IPS-18c (cell line): ENCODE measurements around the gene BTBD1.
"Not testable (repeated sequence)": the region's sequence is repeated elsewhere in the genome, so short reads cannot be mapped to it uniquely, and the experiment has no call there.

Experiments used
- H3K4me3 ChIP-seq: 2 replicates; pipeline ENCODE4 v1.7.0; 2013; ENCODE audit warnings: low read depth, mild to moderate bottlenecking, low read length, moderate library complexity; ENCODE audit not compliant: insufficient read depth
- H3K9me3 ChIP-seq: one replicate; pipeline ENCODE4 v1.6.1; 2013; ENCODE audit warnings: mild to moderate bottlenecking, low read length, moderate library complexity; ENCODE audit not compliant: control insufficient read depth, insufficient read depth

The BTBD1 gene

DNA sequence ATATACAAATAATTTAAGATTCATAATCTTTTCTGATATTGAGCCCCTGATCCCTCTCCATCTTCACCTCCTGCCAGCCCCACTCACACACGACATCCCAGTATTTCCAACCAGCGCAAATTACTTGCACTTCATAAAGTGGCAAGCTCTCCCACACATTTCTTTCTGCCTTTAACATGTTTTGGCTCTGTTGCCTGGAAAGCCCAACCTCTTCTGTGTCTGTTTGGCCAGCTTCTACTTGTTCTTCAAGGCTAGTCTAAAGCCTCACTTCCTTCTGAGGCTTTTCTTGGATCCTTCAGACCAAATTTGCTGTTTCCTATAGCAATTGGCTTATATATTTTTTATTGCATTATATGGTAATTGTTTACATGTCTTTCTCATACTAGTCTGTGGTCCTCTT, 35.3 kb upstream of the BTBD1 start:
- no peaks in the 10 kb centered on the region for H3K9me3 ChIP-seq
- no peak overlapping the region for H3K4me3 ChIP-seq

DNA sequence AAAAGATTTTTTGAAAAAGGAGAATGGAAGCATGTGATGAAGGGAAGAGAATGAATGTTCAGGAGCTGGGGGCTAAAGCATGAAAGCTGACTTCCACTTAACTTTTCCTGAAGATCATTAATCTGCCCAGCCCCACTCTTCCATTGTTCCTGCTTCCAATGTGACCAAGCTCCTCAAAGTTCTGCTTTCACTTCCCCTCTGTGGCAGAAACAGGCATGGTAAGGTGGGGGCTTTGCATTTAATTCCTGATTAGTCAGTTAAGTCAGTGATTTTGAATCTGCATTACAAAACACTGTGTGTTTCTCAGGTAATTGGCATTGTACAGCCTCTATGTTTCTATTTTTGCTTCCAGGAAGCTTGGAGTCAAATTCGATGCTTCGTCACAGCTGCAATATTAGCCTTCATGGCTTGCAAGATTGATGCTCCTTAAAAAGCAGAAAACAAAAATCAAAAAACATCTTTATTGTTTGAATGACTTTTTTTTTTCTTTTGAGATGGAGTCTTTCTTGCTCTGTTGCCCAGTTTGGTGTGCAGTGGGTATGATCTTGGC, 33.1 kb upstream of the BTBD1 start:
- Histone ChIP-seq H3K9me3 (no peaks in the 10 kb centered on the region), H3K4me3 (no peak overlapping the region)

DNA sequence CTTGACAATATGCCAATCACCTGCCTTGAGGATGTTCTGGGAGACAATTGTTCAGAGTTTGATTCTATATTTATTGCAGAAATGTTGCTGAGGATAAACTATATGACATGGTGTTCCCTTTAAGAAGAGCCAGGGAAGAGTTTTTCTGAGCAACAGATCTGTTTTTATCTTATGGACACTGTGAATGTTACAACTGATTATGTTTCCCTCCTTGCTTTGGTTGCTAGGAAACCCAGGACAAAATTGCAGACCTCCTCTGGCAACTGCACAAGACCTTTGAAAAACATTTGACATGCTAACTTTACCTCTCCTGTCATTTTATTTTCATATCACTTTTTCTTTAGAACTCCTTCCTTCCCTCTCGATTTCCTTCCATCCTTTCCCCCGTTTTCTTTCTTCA, 32.2 kb upstream of the BTBD1 start:
- Histone ChIP-seq H3K4me3 (no peak overlapping the region), H3K9me3 (no peaks in the 10 kb centered on the region)

DNA sequence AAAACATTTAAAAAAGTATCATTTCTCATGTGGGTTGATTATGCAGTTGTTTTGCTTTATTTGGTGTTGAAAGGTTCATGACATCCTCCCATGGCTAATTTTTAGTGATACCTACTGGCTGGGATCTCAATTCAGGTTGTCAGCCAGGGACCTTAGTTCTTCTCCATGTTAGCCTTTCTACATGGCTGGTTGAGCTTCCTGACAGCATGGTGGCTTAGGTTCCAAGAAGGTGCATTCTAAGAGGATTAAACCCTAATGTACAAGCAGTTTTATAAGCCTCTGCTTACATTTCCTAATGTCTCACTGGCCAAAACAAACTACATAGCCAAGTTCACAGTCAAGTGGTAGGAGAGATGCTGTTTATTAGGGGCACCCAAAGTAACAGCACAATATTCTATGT, 31.0 kb upstream of the BTBD1 start:
- H3K9me3 ChIP-seq = no peaks in the 10 kb centered on the region
- H3K4me3 ChIP-seq = no peak overlapping the region

DNA sequence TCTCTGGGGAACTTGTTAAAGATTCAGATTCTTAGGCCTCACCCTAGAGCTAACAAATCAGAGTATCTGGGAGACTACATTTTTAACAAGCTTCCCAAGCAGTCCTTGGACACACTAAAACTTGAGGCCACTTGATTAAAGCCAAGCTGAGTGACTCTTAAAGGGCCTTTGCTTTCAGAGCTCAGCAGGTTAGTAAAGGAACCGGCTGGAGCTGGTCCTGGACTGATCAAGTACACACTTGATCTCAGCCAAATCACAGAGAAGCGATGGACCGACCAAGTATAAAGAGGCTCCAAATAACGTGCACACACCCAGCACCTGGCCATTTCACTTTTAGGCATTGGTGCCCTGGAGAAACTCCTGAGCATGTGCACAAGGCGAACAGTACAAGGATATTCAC, 27.5 kb upstream of the BTBD1 start:
- peaks cover 2% of the 10 kb centered on the region for H3K9me3 ChIP-seq

DNA sequence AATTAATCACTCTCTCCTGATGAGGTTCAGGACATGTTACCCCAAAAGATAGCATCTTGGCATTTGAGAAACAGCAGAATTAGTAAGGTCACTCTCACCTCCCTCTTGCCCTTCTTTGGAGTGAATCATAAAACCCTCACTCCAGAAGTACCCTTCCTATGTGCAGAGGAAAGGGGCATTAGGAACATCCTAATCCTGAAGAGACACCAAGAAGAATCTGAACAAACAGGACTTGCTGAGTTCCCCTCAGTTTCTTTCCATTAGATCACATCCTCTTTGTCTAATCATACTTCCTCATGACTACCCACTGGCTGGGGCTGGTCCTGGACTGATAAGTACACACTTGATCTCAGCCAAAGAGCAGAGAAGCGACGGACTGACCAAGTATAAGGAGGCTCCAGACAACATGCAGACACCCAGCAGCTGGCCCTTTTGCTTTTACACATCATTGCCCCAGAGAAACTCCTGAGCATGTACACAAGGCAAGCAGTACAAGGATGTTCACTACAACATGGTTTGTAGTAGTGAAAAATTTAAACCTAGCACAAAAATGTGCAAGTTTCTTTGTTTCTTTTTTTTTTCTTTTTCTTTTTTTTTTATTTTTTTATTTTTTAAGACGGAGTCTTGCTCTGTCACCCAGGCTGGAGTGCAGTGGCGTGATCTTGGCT, 25.4 kb upstream of the BTBD1 start:
- peaks cover 4% of the 10 kb centered on the region for H3K9me3 ChIP-seq
- no peak overlapping the region for H3K4me3 ChIP-seq

More for the DNA sequence above, 27.5 kb upstream of the BTBD1 start:
- no peak overlapping the region for H3K4me3 ChIP-seq

DNA sequence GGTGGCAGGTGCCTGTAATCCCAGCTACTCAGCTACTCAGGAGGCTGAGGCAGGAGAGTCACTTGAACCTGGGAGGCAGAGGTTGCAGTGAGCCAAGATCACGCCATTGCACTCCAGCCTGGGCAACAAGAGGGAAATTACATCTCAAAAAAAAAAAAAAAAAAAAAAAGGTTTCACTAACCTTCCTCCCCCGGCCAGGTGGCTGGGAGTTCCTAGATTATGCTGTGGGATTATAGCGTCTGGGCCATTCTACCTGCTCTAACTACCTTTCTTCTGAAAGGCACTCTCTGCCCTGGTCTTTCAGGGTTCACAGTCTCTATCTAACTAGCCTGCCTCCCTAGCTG, 24.9 kb upstream of the BTBD1 start:
- not testable (repeated sequence) for H3K4me3 ChIP-seq, H3K9me3 ChIP-seq

DNA sequence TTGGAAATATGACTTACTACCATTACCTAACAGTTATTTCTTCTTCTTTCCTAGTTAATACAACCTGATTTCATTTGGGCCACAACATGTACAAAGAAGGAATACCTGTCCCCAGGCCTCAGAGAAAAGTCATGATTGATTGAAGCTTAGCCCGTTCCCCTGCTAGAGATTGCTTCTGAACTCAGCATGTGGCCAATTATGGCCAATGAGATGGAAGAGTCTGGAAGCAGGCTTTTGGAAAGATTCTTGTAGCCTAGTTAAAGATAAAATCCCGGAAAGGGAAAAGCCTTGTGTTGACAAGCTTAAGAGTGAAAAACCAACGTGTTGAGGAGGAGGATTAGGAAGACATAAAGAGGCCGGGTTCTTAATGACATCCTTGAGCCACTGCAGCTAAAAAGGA, 23.4 kb upstream of the BTBD1 start:
- no peak overlapping the region for H3K4me3 ChIP-seq

DNA sequence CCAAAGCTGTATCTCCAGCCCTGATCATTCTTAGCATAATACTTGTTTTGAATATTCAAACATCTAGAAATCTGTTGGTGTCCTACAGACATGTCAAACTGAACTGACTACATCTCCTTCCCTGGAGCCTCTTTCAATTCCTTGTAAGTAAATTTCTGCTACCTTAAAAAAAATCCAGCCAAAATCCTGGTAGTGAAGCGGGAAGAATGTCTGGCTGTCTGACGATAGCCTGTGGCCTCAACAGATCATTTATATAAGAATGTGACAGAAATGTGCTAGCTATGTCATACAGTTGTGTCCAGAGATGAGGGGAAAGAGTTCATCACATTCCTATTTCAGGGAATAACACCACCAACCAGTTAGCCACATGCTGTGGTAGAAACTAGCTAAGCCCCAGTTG, 21.8 kb upstream of the BTBD1 start:
- Histone ChIP-seq H3K9me3 (peaks cover 4% of the 10 kb centered on the region), H3K4me3 (no peak overlapping the region)

More for the DNA sequence above, 23.4 kb upstream of the BTBD1 start:
- H3K9me3 ChIP-seq = peaks cover 4% of the 10 kb centered on the region

DNA sequence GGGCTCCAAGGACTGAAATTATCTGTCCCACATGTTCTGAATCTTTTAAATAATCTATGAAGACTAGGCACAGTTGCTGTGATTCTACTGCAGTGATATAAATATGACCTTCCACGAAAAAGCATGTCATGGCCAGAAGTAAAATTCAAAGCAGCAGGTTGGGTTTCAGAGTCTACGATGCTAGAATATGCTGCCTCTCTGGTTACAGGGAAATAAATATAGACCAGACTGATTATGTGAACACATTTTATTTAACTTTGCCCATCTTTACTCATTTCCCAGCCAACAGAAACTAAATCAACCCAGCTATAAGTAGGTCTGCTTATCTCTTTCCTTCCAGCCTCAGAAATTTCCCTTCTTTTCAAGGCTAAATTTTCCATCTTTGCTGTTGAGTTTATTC, 20.5 kb upstream of the BTBD1 start:
- H3K9me3 ChIP-seq = peaks cover 4% of the 10 kb centered on the region
- H3K4me3 ChIP-seq = no peak overlapping the region

DNA sequence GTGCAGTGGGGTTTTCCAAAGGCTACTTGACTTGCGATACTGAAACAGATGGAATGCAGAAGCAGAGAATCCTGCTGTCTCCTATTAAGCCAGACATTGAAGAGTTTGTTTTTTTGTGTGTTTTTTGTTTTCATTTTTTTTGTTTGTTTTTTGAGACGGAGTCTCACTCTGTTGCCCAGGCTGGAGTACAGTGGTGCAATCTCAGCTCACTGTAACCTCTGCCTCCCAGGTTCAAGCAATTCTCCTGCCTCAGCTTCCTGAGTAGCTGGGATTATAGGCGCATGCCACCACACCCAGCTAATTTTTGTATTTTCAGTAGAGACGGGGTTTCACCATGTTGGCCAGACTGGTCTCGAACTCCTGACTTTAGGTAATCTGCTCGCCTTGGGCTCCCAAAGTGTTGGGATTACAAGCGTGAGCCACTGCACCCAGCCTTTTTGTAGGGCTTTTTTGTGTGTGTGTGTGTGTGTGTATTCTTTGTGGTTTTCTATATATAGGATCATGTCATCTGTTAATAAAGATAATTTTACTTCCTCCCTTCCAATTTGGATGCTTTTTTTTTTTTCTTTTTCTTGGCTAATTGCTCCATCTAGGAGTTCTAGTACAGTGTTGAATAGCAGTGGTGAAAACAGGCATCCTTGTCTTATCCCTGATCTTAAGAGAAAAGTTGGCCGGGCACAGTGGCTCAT, 19.0 kb upstream of the BTBD1 start:
- not testable (repeated sequence) for H3K9me3 ChIP-seq, H3K4me3 ChIP-seq

DNA sequence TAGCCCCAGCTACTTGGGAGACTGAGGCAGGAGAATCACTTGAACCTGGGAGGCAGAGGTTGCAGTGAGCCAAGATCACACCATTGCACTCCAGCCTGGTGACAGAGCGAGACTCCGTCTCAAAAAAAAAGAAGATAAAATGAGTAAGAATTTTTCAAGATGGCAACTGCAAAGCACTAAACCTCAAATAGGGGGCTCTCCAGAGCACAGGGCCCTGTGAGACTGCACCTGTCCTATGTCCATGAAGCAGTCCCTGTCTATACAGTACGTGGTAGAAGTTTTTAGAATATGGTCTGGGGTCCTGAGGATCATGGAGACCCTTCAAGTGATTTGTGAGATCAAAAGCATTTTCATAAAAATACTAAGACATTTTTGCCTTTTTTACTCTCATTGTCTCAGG, 18.4 kb upstream of the BTBD1 start:
- not testable (repeated sequence) for H3K9me3 ChIP-seq, H3K4me3 ChIP-seq

DNA sequence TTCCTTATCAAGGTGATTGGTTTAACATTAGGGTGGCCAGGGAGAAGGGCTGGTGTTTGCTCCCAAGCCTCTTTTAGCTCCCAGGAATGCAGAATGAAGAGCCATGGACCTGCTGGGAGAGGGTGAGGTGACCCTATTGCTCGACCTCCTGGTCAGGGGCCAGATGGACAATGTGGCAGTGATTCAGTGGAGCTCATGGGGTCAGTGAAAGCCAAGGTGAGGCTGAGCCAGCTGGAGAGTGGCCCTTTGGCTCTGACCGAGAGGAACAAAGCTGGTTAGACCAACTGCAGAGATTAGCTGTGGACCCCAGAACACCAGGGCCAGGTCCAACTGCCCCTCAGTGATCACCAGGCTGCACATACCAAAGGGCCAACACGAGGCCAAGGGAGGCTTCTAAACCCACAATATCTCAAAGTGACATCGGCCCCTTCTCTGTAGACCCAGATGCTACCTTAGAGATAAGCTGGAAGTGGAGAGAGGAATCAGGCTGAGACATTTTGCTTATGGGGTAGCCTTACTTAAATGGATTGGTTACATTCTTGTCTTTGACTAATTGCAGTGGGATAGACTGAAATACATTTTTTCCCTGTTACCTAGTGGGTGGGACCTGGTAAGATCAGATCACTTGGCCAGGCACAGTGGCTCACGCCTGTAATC, 15.8 kb upstream of the BTBD1 start:
- Histone ChIP-seq H3K9me3 (no peaks in the 10 kb centered on the region), H3K4me3 (no peak overlapping the region)

DNA sequence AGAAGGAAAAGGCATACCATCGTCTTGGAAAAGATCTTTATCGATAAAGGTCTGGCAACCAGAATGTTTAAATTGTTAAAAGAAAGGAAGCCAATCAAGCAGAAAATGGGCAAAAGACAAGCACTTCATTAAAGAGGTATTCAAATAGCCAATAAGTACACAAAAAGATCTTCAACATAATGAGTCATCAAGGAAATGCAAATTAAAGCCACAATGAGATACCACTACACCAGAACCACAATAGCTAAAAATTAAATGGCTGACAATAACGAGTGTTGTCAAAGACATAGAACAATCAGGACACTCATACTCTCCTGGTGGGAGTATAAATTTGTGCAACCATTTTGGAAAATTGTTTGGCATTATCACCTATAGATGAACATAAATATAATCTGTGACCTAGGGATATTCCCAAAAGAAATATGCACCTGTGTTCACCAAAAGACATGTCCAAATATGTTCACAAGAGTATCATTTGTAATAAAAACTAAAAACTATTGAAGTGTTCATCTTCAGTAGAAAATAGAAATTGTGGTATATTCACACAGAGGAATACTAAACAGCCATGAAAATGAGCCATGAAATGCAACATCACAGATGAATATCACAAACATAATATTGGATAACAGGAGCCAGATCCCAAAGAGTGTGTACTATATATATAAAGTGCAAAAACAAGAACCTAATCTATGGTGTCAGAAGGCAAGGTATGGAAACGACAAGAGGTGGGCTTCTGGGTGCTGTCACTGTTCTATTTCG, 14.4 kb upstream of the BTBD1 start:
- Histone ChIP-seq H3K9me3 (no peaks in the 10 kb centered on the region), H3K4me3 (no peak overlapping the region)

DNA sequence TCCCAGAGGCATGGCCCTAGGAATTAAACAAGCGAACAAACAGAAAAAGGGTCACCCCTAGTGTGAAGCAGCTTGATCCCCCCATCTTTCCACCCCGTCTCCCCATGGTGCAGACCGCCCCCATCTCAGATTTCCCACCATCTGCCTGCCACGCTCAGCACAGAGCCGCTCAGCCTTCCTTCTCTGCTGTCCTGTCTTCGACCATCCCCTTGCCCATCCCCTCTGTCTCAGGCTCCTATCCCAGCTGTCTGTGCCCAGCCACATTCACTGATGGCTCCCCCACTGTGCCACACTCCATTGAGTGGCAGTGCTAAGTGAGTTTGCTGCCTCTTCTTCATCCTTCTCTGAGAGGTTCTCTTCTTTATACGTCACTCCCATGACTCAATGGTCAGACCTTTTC, 11.7 kb upstream of the BTBD1 start:
- Histone ChIP-seq H3K4me3 (no peak overlapping the region), H3K9me3 (no peaks in the 10 kb centered on the region)

DNA sequence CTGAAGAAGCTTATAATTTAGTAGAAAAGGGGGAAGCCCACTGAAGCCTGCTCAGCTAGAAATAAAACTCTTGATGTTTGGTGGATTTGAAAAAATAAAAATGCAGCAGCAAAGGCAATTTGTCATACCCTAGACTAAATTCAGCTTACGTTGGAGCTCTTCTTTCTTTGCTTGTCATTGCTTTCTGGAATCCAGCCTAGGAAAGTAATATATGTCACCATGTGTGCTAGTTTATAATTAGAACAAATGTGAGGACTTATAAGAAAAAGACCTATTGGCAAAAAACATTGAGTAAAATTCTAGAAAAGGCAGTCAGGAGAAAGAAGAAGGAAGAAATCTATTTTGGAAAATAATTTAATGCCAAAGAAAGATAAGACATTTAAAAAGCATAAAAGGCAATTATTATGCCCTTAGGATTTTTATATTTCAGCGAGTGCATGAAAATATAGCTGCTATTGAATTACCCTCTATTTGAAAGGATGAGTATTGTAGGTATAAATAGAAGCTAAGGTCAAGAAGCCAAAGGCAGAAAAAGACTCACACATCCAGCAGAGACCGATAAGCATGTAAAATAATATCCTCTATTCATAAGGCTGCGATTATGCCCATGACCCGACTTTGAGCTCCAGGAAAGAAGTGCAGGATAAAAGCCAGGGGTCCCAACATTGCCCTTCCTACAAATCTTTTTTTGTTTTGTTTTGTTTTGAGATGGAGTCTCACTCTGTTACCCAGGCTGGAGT, 10.6 kb upstream of the BTBD1 start:
- H3K9me3 ChIP-seq = no peaks in the 10 kb centered on the region

DNA sequence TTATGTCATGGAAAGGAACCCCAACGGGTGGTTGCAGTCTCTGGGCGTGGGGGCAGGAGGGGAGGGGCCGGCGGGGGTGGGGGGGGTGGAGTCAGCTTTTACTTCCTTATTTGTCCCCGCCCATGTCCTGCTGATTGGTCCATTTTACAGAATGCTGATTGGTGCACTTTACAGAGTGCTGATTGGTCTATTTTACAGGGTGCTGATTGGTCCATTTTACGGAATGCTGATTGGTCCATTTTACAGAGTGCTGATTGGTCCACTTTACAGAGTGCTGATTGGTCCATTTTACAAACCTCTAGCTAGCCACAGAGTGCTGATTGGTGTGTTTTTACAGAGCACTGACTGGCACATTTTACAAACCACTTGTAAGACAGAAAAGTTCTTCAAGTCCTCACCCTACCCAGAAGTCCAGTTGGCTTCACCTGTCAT, 2.2 kb upstream of the BTBD1 start:
- H3K9me3 ChIP-seq, H3K4me3 ChIP-seq: not testable (repeated sequence)

More for the DNA sequence above, 10.6 kb upstream of the BTBD1 start:
- no peak overlapping the region for H3K4me3 ChIP-seq
